CD4-positive, alpha-beta T cell (primary cell): ENCODE results near the gene CCSER2. TPM values are rescaled to one million over a fixed set of nuclear protein-coding genes. Genes with fewer than 3 reads are reported as not detected.

Source experiments
- ATAC-seq: fragments of 200-7000 bp; cut with Tn5 transposase; one replicate; pipeline ENCODE4 v1.10.0; 2022; ENCODE audit warnings: mild to moderate bottlenecking; ENCODE audit not compliant: poor library complexity
- CTCF ChIA-PET: fragments of 350-600 bp; sonication (Branson Sonifier 250); formaldehyde crosslinking; loops from one replicate; lab custom pipeline; 2021; ENCODE audit warnings: antibody characterized with exemption, inconsistent platforms; lab: Charles Lee
- POLR2A ChIA-PET: fragments of 350-600 bp; sonication (Branson Sonifier 250); formaldehyde crosslinking; loops from one replicate; lab custom pipeline; 2021; ENCODE audit warnings: antibody characterized with exemption, inconsistent platforms; lab: Charles Lee
- DNase-seq, 14 experiments: peaks; one replicate each; pipeline ENCODE4 v3.0.0-alpha.2; 2013 to 2020; ENCODE audit warnings: mixed read lengths in 2 of 14
- H3K27ac ChIP-seq, 2 donors: one replicate each; pipeline versions ENCODE4 v1.5.1 to v1.7.0; 2013; ENCODE audit warnings: low read length in 2 of 2, low read depth in 1 of 2, mild to moderate bottlenecking in 1 of 2
- H3K27me3 ChIP-seq, 2 experiments: 1 replicate in 1 of 2; 2 replicates in 1 of 2; pipeline versions ENCODE4 v1.6.1 to v1.7.0; 2013; ENCODE audit warnings: low read length in 2 of 2, control low read depth in 1 of 2, mild to moderate bottlenecking in 1 of 2, moderate library complexity in 1 of 2; ENCODE audit not compliant: insufficient read depth in 2 of 2, control insufficient read depth in 1 of 2
- H3K36me3 ChIP-seq: one replicate; pipeline ENCODE4 v1.6.1; 2013; ENCODE audit warnings: low read length, control low read depth; ENCODE audit not compliant: insufficient read depth
- H3K4me1 ChIP-seq: one replicate; pipeline ENCODE4 v1.6.1; 2013; ENCODE audit warnings: low read length, control low read depth; ENCODE audit not compliant: insufficient read depth
- H3K4me3 ChIP-seq: one replicate; pipeline ENCODE4 v1.5.1; 2013; ENCODE audit warnings: mild to moderate bottlenecking, low read length, moderate library complexity
- H3K9me3 ChIP-seq, 2 experiments: 1 replicate in 1 of 2; 2 replicates in 1 of 2; pipeline versions ENCODE4 v1.6.1 to v1.7.0; 2013; ENCODE audit warnings: low read length in 2 of 2, mild to moderate bottlenecking in 2 of 2, control low read depth in 1 of 2, moderate library complexity in 1 of 2; ENCODE audit not compliant: control insufficient read depth in 1 of 2, insufficient read depth in 1 of 2
- H3K27ac Mint-ChIP-seq: one replicate; pipeline ENCODE4 v1.8.0; 2020; ENCODE audit warnings: mixed read lengths
- H3K27me3 Mint-ChIP-seq: one replicate; pipeline ENCODE4 v1.8.0; 2021; ENCODE audit warnings: mixed read lengths
- H3K36me3 Mint-ChIP-seq: one replicate; pipeline ENCODE4 v1.8.0; 2021; ENCODE audit warnings: low read depth, mixed read lengths
- H3K4me1 Mint-ChIP-seq: one replicate; pipeline ENCODE4 v1.8.0; 2021; ENCODE audit warnings: low read depth, mixed read lengths
- H3K4me3 Mint-ChIP-seq: one replicate; pipeline ENCODE4 v1.8.0; 2020; ENCODE audit warnings: mild to moderate bottlenecking, mixed read lengths
- H3K9me3 Mint-ChIP-seq: one replicate; pipeline ENCODE4 v1.8.0; 2020; ENCODE audit warnings: mixed read lengths
- intact Hi-C, 2 experiments: fragments of 100-400 bp; cut with DNase I in 1 of 2; cut with micrococcal nuclease in 1 of 2; formaldehyde crosslinking; loops; one replicate each; pipeline versions ENCODE4 v1.15.1 to v1.9.0; 2023 to 2025; cut with DNase I, micrococcal nuclease
- total RNA-seq, 174 experiments: library from RNA in 2 of 174; stranded (reverse) in 2 of 174; gene quantifications; one replicate each; pipeline ENCODE4 v1.2.3 and lab custom pipeline; 2021 to 2026
- TF ChIP-seq, protein P1 (sequence below): fragments of 200-600 bp; IDR thresholded peaks from one replicate; pipeline ENCODE4 v1.8.0; 2022; ENCODE audit warnings: antibody characterized with exemption, mild to moderate bottlenecking

CCSER2 gene
- total RNA-seq, 2 experiments from 2014 or later = 134 to 148 TPM

DNA sequence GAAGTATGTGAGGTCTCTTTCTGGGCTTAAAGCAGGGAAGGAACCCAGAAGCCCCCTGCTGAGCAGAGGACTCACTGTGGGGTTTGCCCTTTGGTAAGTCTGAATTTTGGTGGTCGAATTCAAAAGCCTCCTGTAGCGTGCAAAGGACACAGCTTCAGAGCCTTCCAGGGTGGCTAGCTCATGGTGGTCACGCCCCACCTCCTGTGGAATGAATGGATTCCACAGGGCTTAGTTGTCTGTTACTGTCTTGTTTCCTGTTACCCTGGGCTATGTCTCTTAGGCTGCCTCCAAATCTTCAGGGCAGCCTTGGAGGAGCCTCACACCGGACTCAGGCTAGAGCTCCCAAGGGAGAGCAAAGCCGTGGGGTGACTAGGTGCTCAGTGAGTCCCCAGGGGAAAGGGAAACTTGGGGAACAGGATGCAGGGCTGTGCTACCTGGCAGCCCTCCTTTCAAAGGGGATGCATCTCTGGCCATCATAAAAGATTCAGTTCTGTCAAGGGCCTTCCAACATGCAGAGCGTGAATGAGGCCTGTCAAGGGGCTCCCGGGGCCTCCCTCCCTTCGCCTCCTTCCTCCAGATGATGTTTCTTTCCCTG is 211.7 kb downstream of the CCSER2 start:
- H3K27me3 ChIP-seq = peaks cover 11 to 22% of the 10 kb centered on the region in 2 experiments
- peaks cover 50% of the 10 kb centered on the region for H3K27me3 Mint-ChIP-seq
- CTCF ChIA-PET = interaction anchor here (0.5 to 5.0 kb wide), 12 partner anchors 8 to 1835 kb away, joined by 3 to 46 read pairs (median 3); no protein-coding TSS in a partner anchor

DNA sequence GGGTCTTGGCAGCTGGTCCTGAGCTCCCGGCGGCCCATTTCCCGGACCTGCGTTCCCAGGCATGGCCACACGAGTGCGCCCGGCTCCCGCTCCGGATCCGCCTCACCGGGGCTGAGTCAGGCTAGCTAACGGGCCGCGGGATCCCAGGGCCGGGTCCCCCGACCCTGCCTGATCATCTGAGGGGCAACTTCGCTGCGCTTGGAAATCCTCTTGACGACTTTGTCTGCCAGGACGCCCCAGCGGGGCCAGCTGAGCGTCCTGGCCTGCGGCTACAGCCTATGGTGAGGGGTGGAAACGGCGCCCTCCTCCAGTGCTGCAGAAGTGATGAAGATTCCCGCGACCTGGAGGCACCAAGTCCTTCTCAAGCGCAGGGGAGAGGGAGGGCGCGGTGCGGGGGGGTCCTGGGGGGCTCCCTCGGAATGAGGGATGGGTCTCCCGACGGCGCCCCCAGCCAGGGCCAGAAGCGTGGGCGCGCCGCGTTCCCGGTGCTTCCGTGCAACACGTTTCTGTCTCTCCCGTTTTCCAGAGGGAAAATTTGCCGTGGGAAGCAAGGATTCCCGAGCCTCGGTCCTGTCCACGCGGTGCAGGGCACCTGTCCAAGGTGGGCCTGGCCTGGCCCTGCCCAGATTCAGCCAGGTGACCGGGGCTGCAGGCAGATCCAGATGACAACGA is 212.4 kb downstream of the CCSER2 start:
- ATAC-seq = peak; percentile 89

More for the DNA sequence above, 211.7 kb downstream of the CCSER2 start:
- Mint-ChIP-seq H3K4me1 (peaks cover 11% of the 10 kb centered on the region), H3K27ac (no peak overlapping the region), H3K9me3 (no peaks in the 10 kb centered on the region), H3K4me3 (no peak overlapping the region), H3K36me3 (no peaks in the 10 kb centered on the region)
- intact Hi-C loops = loop anchor here (1.0 kb wide), 1 partner anchor 1837 kb away; no protein-coding TSS in a partner anchor
- DNase-seq (no peak), ATAC-seq (no peak)
- Histone ChIP-seq H3K27ac (no peak overlapping the region), H3K4me1 (peaks cover 14% of the 10 kb centered on the region), H3K36me3 (no peaks in the 10 kb centered on the region), H3K9me3 (peaks cover 0 to 5% of the 10 kb centered on the region in 2 experiments), H3K4me3 (no peak overlapping the region)
- TF ChIP-seq, protein P1, sequence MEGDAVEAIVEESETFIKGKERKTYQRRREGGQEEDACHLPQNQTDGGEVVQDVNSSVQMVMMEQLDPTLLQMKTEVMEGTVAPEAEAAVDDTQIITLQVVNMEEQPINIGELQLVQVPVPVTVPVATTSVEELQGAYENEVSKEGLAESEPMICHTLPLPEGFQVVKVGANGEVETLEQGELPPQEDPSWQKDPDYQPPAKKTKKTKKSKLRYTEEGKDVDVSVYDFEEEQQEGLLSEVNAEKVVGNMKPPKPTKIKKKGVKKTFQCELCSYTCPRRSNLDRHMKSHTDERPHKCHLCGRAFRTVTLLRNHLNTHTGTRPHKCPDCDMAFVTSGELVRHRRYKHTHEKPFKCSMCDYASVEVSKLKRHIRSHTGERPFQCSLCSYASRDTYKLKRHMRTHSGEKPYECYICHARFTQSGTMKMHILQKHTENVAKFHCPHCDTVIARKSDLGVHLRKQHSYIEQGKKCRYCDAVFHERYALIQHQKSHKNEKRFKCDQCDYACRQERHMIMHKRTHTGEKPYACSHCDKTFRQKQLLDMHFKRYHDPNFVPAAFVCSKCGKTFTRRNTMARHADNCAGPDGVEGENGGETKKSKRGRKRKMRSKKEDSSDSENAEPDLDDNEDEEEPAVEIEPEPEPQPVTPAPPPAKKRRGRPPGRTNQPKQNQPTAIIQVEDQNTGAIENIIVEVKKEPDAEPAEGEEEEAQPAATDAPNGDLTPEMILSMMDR = no peak
- POLR2A ChIA-PET = no interaction called here

GRCh38 chr10:84541289-84541637 is 212.9 kb downstream of the CCSER2 start:
- Histone ChIP-seq H3K4me1 (peaks cover 14% of the 10 kb centered on the region), H3K36me3 (no peaks in the 10 kb centered on the region), H3K4me3 (no peak overlapping the region), H3K27ac (no peak overlapping the region), H3K27me3 (peaks cover 11 to 22% of the 10 kb centered on the region in 2 experiments), H3K9me3 (peaks cover 0 to 5% of the 10 kb centered on the region in 2 experiments)
- no peaks in the 10 kb centered on the region for H3K9me3 Mint-ChIP-seq
- DNase-seq (peak in 1 of 14 experiments; percentile 26), ATAC-seq (no peak)
- H3K4me1 Mint-ChIP-seq = peaks cover 11% of the 10 kb centered on the region
- ChIA-PET CTCF (interaction anchor here (2.9 kb wide), 1 partner anchor 277 kb away, joined by 7 read pairs; no protein-coding TSS in a partner anchor), POLR2A (no interaction called here)
- intact Hi-C loops = no loop called here
- H3K4me3 Mint-ChIP-seq = peak overlapping the region; percentile 68
- H3K27me3 Mint-ChIP-seq = peaks cover 50% of the 10 kb centered on the region
- H3K27ac Mint-ChIP-seq = no peak overlapping the region
- no peaks in the 10 kb centered on the region for H3K36me3 Mint-ChIP-seq
- TF ChIP-seq, protein P1 = no peak

More for the DNA sequence above, 212.4 kb downstream of the CCSER2 start:
- Mint-ChIP-seq H3K4me3 (peak overlapping the region; percentile 68), H3K4me1 (peaks cover 11% of the 10 kb centered on the region), H3K9me3 (no peaks in the 10 kb centered on the region), H3K27me3 (peaks cover 50% of the 10 kb centered on the region), H3K36me3 (no peaks in the 10 kb centered on the region), H3K27ac (no peak overlapping the region)
- H3K27me3 ChIP-seq = peaks cover 11 to 22% of the 10 kb centered on the region in 2 experiments
- intact Hi-C loops = loop anchor here (1.0 kb wide), 1 partner anchor 1837 kb away; no protein-coding TSS in a partner anchor
- H3K9me3 ChIP-seq = peaks cover 0 to 5% of the 10 kb centered on the region in 2 experiments
- H3K4me1 ChIP-seq = peaks cover 14% of the 10 kb centered on the region
- H3K4me3 ChIP-seq = peak overlapping the region; percentile 37
- no peak overlapping the region for H3K27ac ChIP-seq
- POLR2A ChIA-PET = no interaction called here
- TF ChIP-seq, protein P1 = peak; percentile 76
- CTCF ChIA-PET = interaction anchor here (0.5 to 5.0 kb wide), 12 partner anchors 9 to 1834 kb away, joined by 3 to 46 read pairs (median 3); no protein-coding TSS in a partner anchor
- H3K36me3 ChIP-seq = no peaks in the 10 kb centered on the region
- peak; percentile 42 to 77 (median 58) for DNase-seq
